GM21786 (cell line): Measurements from ENCODE around the gene UGT2A3.
A peak's percentile ranks its signal among the peaks of the same experiment; 100 is the strongest.
"Not testable (repeated sequence)": the region's sequence is repeated elsewhere in the genome, so short reads cannot be mapped to it uniquely, and the experiment has no call there.

ENCODE experiments used
- ATAC-seq: cut with Tn5 transposase; IDR thresholded peaks from one replicate; pipeline ENCODE4 v1.9.1; 2021; ENCODE audit not compliant: unreplicated experiment

The UGT2A3 gene

DNA sequence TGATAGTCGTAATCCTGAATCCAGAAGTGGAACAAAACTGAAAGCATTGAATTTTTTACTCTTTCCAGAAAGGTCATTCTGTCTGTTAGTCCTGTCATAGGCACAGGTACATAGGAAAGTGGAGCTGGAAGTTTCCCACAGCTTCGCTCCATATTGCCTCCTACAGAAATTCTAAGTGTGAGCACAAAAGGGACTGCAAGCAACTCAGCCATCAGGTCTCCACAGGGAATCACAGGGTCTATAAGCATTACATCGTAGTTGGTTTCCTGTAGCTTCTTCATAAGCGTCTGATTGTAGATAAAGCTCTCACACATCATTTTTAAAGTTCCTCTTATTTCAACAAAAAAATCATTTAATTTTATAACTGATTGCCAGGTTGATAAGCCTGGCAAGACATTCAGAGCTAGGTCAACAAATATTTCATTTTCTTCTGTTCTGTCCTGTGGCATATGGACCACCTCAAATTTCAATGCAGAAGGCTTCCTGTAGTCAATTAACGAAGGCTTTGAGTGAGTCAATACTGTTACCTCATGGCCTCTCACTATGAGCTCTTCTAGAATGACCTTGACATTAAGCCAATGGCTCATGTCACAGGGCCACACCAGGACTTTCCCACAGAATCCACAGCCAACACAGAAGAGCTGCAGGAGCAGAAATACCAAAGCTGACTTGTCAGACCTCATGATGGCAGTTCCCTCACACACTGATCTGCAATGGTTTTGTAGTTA, at the start of gene UGT2A3:
UGT2A3 (minus strand) TSS at position 727 of the 728 bp plus-strand sequence; CDS start at position 683, 44 bp downstream.
- peak; percentile 44 for ATAC-seq

DNA sequence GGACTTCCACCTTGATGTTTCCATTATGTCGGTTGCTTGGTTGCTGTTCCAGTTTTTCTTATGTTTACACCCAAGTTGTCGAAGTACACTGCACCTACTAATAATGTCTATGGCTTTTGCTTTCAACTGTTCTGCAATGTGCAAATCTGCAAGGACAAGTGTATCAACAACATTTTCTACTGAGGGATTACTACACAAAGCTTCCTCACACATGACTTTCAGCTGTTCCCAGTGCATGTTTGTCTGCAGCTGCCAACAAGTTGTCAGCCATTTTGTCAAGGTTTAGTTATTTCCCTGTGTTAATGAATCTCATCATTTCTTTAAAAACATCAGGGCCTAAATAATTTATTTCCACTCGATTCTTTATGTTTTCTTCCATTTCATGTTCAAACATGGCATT, 45.4 kb upstream of the UGT2A3 start:
- ATAC-seq: no peak

DNA sequence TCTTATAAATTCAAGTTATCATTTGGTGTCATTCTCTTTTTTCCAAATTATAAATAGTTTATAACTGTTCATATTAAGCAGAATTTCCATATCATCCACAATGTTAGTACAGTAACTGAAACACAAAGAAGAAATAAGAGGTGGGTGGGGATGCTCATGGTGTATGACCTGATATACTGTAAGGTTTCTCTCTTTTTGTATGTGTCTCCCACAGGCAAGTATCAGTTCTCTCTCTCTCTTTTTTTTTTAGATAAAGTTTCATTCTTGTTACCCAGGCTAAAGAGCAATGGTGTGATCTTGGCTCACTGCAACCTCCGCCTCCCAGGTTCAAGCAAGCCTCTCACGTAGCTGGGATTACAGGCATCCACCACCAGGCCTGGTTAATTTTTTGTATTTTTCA, 43.7 kb upstream of the UGT2A3 start:
- no peak for ATAC-seq

DNA sequence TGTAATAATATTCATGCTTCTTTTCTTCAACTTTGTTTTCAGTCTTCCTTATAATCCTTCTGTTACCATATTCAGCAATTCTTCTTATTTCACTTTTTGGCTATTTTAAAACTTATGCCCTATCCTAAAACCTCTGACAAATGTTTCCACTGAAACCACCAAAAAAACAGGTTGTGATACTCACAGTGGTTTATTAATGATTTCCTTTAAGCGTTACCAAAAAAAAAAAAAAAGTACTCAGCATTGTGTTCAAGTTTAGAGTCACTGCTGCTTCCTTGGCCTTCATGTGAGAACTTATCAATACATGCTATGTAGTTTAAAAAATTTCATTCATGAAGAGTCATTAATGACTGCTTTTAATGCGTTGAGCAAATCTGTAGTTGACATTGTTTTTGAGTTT, 35.4 kb upstream of the UGT2A3 start:
- ATAC-seq: peak; percentile 78

DNA sequence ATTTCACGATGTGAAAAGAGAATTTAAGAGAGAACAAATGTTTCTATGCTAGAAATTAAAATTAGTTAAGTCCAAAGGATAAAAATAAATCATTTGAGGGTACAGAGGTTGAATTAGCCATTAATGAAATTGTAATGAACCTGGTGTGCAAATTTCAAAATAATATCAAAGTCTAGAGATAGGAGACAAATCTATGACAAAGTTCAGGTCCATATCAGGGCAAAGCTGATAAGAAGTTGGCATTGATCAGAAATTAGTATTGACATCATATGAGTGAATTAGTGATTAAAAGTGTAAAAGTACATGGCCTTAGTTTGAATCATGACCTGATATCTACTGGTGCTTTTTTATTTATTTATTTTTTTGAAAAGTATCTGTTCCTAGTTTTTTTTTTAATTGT, 33.8 kb upstream of the UGT2A3 start:
- ATAC-seq: no peak

DNA sequence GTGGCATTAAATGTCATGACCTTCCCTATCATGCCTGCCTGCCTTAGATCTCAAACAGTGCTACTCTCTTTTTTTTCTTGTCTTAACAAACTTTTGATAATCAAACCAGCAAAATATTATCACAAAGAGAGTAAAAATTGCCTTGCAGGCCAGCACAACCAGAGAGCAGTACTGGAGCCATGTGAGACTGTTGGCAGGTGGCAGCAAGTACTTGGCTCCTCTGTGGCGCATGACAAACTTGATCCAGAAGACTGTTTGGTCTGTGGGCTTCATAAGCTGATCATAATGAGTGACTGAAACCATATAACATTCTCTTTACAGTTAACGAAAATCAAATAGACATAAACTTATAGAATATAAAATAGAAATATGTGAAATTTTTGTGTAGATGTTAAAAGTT, 33.3 kb upstream of the UGT2A3 start:
- ATAC-seq: no peak

DNA sequence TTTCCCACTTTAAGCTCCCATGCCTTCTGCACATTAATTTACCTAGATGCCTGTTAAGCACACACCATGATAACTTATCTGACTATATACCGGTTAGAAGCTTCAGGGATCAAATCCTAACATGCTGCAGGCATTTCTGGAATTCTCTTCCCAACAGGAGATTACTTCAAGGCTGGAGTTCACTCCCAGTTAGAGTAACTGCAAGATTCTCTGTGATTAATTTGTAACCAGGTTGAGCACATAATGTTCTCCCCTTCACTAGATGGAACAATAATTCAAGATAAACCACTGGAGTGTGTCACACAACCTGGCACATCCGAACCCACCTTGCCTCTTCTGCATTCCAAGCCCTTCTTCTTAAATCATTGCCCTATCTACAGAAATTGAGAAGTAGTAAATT, 11.8 kb upstream of the UGT2A3 start:
- no peak for ATAC-seq

DNA sequence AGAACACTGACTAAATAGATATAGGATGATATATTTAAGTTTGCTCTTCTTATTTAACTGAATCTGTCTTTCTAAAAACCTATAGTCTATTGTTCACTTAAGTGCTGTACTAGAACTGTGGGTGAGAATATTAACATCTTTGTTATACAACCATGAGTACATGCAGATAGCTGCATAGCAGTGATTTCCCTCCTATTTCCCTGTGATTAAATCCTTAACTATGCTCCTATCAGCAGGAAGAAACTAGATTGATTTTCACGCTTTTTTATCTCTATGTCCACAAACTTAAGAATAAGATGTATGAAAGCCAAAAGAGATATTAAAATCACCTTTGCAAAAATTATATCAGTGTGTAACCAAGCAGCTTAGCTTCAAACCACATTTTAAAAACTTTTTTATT, 11.3 kb upstream of the UGT2A3 start:
- ATAC-seq: no peak

DNA sequence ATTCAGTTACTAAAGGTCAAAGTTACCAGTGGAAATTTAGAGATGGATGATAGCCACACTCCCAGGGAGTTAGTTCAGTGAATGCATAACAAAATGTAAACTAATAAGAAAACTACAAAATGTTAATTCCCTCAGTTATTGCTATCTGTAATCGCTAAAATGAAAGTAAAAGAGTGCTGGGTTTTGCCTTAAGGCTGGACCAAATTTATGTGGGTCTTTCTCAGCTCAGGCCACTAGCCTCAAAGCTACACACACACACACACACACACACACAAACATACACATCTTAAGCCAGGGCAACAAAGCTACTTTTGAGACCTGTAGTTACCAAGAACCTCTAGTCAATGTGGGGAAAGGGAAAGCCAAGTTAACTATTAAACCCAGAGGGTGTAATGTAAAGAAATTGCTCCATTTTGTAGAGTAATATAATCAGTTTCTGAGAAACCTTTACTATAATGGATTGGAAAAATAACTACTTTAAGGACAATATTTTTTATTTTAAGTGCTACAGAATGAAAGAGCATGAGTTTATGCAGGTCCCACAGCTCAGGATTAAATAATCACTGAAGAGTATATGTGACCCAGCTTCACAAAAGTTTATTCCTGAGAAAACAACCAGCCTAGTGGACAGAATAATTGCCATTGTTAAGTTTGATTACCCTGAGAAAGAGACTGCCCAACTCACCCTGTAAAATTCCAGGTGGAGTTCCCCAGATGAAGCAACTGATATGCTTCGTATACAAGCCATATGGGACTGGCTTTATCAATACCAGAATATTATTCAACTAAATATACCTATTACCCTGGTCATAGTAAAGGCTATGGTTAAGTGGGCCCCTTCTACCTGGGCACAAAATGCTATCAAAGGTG, 8.9 kb upstream of the UGT2A3 start:
- no peak for ATAC-seq

DNA sequence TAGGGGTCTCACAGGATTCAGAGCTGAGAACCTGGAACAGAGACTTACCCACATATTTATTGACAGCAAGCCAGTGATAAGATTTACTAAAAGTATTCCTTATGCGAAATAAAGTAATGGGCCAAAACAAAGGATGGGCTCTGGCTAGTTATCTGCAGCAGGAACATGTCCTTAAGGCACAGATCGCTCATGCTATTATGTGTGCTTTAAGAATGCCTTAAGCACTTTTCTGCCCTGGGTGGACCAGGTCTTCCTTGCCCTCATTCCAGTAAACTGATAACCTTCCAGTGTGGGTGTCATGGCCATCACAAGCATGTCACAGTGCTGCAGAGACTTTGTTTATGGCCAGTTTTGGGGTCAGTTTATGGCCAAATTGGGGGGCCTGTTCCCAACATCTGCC, 7.5 kb upstream of the UGT2A3 start:
- not testable (repeated sequence) for ATAC-seq

DNA sequence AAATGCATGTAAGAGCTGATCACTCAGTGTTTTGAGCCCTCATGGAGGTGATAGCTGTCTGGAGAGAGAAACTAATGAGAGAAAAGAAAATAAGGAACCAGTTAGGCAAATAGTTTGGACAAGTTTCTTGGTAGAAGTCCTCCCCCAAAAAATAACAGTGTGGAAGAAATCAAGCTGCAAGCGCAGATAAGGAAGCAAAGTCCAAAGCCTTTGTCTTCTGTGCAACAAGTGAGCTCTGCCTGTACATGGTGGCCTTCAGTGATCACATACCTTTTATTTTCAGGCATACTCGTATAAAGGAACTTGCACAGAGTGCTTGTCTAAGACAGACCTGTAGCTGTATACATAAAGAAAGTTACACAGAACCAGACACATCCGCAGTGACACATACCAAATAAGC, 2.5 kb upstream of the UGT2A3 start:
- ATAC-seq: no peak

DNA sequence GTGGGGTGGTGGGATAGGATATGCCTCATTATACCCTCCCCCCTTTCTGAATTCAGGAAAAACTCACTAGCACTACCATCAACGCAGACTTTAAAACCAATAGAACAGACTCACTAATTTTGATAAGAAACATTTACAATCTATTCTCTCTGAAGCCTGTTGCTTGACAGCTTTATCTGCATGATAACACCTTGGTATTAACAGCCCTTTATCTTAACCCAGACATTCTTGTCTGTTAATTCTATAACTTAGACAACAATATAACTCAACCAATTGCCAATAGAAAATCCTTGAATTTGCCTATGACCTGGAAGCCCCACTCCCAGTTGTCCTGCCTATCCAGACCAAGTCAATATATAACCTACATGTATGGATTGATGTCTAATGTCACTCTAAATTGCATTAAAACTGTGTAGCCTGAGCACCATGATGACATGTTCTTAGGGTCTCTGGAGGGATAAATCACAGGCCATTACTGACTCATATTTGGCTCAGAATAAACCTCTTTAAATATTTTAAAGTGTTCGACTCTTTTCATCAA, 1.5 kb upstream of the UGT2A3 start:
- no peak for ATAC-seq

DNA sequence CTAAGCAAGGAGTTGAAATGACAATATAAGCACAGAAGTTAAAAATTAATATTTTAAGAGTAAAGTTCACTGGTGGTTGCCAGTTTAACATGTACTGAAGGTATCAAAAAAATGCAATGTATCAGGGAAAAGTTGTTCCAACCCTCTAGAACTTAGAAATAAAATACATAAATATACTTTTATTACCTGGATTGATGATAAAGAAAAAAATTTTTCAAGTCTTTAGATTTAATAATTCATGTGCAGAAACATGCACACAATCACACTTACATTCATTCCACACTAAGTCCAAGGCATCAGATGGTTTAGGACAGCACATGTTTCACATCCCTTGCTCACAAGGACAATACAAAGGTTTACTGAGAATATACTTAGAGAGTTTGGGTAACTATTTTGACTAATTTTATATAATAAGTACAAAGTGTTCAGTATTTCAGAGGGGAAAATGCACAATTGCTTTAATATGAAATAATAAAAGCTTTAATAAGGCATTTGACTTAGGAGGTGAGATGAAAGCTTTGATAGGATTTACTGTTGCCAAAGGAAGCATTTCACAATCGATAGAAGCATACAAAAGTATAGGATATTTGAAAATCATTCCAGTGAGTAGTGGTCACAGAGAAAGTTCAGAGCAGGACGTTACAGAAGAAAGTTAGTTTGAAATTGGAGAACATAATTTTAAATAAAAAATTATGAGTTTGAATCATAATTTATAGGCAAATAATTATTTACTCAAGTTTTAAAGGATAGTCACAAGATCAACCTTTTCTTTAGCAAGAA, 392 bp upstream of the UGT2A3 start:
- no peak for ATAC-seq

DNA sequence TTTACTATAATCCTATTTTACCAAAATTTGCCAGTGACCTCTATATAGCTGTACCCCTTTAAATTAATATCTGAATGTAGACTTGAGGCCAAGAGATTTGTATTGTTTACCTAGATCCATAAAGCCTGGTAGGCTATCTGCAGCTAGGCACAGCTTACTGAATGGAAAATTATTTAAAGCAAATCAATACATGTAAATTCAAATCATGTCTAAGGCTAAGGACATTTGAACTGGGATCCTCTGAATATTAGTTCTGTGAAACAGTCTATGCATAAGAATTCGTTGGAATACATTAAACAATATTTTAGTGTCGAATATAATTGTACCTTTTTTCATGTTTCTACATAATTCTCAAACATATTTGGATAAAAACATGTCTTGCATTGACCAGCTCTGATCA, 1.6 kb downstream of the UGT2A3 start:
- no peak for ATAC-seq

DNA sequence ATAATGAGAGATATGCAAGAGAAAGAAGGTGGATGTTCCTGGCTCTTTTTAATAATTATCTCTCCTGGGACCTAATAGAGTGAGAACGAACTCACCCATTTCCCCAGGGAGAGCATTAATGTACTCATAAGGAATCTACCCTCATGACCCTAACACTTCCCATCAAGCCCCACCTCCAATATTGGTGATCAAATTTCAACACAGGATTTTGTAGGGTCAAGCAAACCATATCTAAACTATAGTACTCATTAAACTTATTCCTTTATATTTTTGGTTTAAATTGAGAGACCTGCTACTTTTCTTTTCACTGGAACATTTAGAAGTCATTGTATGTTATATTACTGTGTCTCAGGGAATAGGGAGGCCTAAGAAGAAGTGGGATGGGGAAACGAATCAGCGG, 2.6 kb downstream of the UGT2A3 start:
- no peak for ATAC-seq

DNA sequence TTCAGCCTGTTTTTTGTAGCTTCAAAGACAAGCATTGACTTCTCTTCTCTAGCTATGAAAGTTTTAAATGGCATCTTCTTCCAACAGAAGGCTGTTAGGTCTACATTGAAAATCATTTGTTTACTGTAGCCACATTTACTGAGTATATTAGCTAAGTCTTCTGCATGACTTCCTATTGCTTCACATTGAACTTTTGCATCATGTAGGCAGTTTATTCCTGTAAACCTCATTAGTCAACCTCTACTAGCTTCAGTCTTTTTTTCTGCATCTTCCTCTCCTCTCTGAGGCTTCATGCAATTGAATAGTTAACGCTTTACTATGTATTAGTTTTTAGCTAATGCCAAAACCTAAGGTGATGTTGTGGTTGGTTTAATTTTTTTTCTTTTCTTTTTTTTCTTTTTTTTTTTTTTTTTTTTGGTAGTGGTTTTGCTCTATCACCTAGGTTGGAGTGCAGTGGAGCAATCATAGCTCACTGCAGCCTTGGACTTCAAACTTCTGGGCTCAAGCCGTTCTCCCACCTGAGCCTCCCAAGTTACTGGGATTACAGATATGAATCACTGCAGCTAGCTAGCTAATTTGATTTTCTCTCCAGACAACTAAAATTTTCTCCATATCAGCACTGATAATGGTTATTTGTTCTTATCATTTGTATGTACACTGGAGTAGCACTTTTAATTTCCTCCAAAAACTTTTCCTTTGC, 3.4 kb downstream of the UGT2A3 start:
- no peak for ATAC-seq

DNA sequence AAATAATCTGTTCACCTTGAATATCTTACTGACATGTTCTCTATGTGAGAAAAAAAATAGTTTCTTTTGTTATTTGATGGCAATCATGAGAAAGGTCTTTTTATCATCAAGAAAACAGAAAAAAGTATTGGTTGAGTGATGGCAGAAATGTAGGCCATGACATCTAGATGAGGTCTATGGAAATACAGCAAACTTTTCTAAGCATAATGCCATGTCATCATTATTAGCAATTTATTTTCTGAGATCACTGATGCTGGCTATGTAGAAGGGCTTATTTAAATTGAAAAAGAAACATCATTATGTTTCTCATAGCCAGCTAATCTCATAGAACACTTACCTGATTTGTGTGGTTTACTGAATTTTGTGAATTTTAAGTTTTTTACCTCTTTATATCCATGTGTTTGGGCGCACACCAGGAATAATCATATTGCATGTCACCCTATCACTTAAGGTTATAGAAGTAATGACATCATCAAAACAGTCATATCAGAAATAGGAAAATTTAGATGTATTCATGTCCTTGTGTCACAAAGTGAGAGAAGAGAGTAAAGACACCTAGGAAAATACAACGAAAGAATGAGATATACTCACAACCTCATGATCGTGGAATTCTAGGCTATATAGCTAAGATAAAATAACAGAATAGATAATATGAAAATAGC, 22.4 kb downstream of the UGT2A3 start:
- no peak for ATAC-seq

DNA sequence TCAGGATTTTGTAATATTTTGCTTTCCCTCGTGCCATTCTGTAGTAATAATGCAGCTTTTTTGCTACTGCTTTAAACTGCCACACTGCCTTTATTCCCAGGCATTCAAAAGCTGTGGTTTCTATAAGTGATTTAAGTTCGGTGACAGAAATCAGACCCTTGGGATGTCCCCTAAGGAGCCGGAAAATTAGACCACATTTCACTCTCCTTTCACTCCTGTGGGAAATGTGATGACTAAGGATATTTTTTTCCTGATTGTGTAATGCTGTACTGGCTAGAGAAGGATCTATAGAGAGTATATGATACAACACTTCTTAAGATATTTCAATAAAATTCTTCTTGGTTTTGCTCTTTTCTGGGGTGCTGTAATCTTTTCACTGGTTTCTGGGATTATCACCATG, 24.4 kb downstream of the UGT2A3 start:
- ATAC-seq: no peak

DNA sequence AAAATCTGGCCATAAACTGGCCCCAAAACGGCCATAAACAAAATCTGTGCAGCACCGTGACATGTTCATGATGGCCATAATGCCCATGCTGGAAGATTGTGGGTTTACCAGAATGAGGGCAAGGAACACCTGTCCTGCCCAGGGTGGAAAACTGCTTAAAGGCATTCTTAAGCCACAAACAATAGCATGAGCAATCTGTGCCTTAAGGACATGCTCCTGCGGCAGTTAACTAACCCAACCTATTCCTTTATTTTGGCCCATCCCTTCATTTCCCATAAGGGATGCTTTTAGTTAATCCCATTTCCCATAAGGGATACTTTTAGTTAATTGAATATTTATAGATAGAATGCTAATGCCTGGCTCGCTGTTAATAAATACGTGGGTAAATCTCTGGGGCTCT, 29.4 kb downstream of the UGT2A3 start:
- not testable (repeated sequence) for ATAC-seq

DNA sequence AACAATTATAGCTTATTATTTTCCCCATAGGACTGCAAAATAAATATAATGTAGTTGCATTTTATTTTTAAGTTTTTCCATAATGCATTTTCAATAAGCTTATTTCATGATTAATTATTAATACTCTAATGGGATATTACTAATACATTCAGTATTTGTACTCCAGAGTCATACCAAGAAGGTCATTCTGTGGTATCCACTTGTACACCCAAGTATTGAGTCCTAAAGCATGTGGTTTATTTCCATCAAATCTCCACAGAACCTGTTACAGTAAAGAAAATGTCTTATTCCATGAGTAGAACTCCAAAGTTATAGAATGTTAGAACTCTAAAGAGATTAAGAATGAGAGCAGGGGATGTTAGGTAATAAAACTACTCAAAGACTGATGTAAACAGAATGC, 30.6 kb downstream of the UGT2A3 start:
- ATAC-seq: no peak
